SK-N-SH (cell line): ENCODE data around the gene KCNN1. TPM values are rescaled to one million over a fixed set of nuclear protein-coding genes. Genes with fewer than 3 reads are reported as not detected.

Experiments
- CTCF ChIA-PET: fragments of 300-600, 350-600 bp; formaldehyde crosslinking; extraction: SDS; loops from one replicate; lab custom pipeline; 2021; lab: Yijun Ruan, JAX
- POLR2A ChIA-PET: fragments of 350-600 bp; sonication (Branson Sonifier 250); formaldehyde crosslinking; extraction: SDS; loops from one replicate; lab custom pipeline; 2020; ENCODE audit warnings: antibody characterized with exemption, inconsistent platforms; lab: Yijun Ruan, JAX
- DNase-seq: peaks from one replicate; pipeline ENCODE4 v3.0.0; 2012
- H2AFZ ChIP-seq: fragments of 200-600 bp; sonication (generic); 2 replicates; pipeline ENCODE4 v1.8.1; 2016; ENCODE audit warnings: antibody characterized with exemption, mild to moderate bottlenecking, low read depth
- H3F3A ChIP-seq: fragments of 200-600 bp; sonication (generic); replicated peaks from 2 replicates; pipeline ENCODE3; 2016; ENCODE audit warnings: antibody characterized with exemption, mild to moderate bottlenecking; ENCODE audit not compliant: insufficient read depth
- H3K27ac ChIP-seq, 2 experiments: fragments of 200-500 bp in 1 of 2; fragments of 200-600 bp in 1 of 2; sonication (Bioruptor generic) in 1 of 2; sonication (generic), shearing (Covaris generic) in 1 of 2; 2 replicates each; pipeline versions ENCODE4 v1.5.1 to v1.6.1; 2014 to 2016; ENCODE audit warnings: low read depth in 2 of 2, inconsistent platforms in 1 of 2, low read length in 1 of 2, mild to moderate bottlenecking in 1 of 2, mixed read lengths in 1 of 2
- H3K27me3 ChIP-seq: fragments of 200-600 bp; sonication (generic), shearing (Covaris generic); 2 replicates; pipeline ENCODE4 v1.6.1; 2016; ENCODE audit warnings: mixed run types; ENCODE audit not compliant: insufficient read depth
- H3K36me3 ChIP-seq, 2 experiments: fragments of 200-500 bp in 1 of 2; fragments of 200-600 bp in 1 of 2; sonication (Bioruptor generic) in 1 of 2; sonication (generic) in 1 of 2; replicated peaks in 1 of 2; 2 replicates each; pipeline versions ENCODE3 to v1.5.1; 2014 to 2016; ENCODE audit warnings: low read length in 1 of 2, mild to moderate bottlenecking in 1 of 2; ENCODE audit not compliant: insufficient read depth in 2 of 2, control insufficient read depth in 1 of 2
- H3K4me1 ChIP-seq, 2 experiments: fragments of 200-500 bp in 1 of 2; fragments of 200-600 bp in 1 of 2; sonication (Bioruptor generic) in 1 of 2; sonication (generic), shearing (Covaris generic) in 1 of 2; 2 replicates each; pipeline versions ENCODE4 v1.5.1 to v1.6.1; 2014 to 2016; ENCODE audit warnings: low read depth in 1 of 2, low read length in 1 of 2, mixed run types in 1 of 2; ENCODE audit not compliant: insufficient read depth in 2 of 2, control insufficient read depth in 1 of 2
- H3K4me2 ChIP-seq: fragments of 200-600 bp; sonication (generic), shearing (Covaris generic); 2 replicates; pipeline ENCODE4 v1.6.1; 2017; ENCODE audit warnings: mixed run types
- H3K4me3 ChIP-seq, 2 experiments: fragments of 200-500 bp in 1 of 2; fragments of 200-600 bp in 1 of 2; sonication (Bioruptor generic) in 1 of 2; sonication (generic), shearing (Covaris generic) in 1 of 2; 2 replicates each; pipeline versions ENCODE4 v1.5.1 to v1.8.1; 2014 to 2016; ENCODE audit warnings: low read depth in 2 of 2, inconsistent platforms in 1 of 2, low read length in 1 of 2, mild to moderate bottlenecking in 1 of 2, mixed read lengths in 1 of 2, moderate library complexity in 1 of 2
- H3K79me2 ChIP-seq: fragments of 200-600 bp; sonication (generic); 2 replicates; pipeline ENCODE4 v1.8.1; 2017; ENCODE audit warnings: mild to moderate bottlenecking; ENCODE audit not compliant: insufficient read depth
- H3K9ac ChIP-seq: fragments of 200-600 bp; sonication (generic); 2 replicates; pipeline ENCODE4 v1.6.1; 2017; ENCODE audit warnings: mixed run types
- H3K9me2 ChIP-seq: fragments of 200-600 bp; sonication (generic); 2 replicates; pipeline ENCODE4 v1.6.1; 2017; ENCODE audit warnings: mixed run types
- H3K9me3 ChIP-seq: fragments of 200-600 bp; sonication (generic); 2 replicates; pipeline ENCODE4 v1.6.1; 2017; ENCODE audit warnings: mixed run types, mild to moderate bottlenecking, moderate library complexity
- H4K20me1 ChIP-seq: fragments of 200-600 bp; sonication (generic); 2 replicates; pipeline ENCODE4 v1.6.1; 2017; ENCODE audit warnings: mild to moderate bottlenecking, mixed run types; ENCODE audit not compliant: insufficient read depth
- ELF1 ChIP-seq: IDR thresholded peaks from 2 replicates; pipeline ENCODE4 v1.4.0; 2012
- EP300 ChIP-seq, 2 experiments: IDR thresholded peaks; 2 replicates each; pipeline versions ENCODE4 v1.4.0 to v1.6.1; 2012; ENCODE audit warnings: borderline replicate concordance in 1 of 2, low read depth in 1 of 2, low read length in 1 of 2
- FOSL2 ChIP-seq: IDR thresholded peaks from 2 replicates; pipeline ENCODE4 v1.4.0; 2012; ENCODE audit warnings: low read depth, mild to moderate bottlenecking, moderate library complexity, borderline replicate concordance
- GABPA ChIP-seq: IDR thresholded peaks from 2 replicates; pipeline ENCODE4 v1.4.0; 2012; ENCODE audit warnings: low read depth, mild to moderate bottlenecking
- MXI1 ChIP-seq: IDR thresholded peaks from 2 replicates; pipeline ENCODE4 v1.6.1; 2012; ENCODE audit warnings: mild to moderate bottlenecking, low read depth, low read length, improper control_type of control experiment
- NFIC ChIP-seq: IDR thresholded peaks from 2 replicates; pipeline ENCODE4 v1.4.0; 2012; ENCODE audit warnings: borderline replicate concordance
- NRF1 ChIP-seq: IDR thresholded peaks from 2 replicates; pipeline ENCODE4 v1.6.1; 2012; ENCODE audit warnings: low read depth, mild to moderate bottlenecking, low read length
- PBX3 ChIP-seq: IDR thresholded peaks from 2 replicates; pipeline ENCODE4; 2012
- POLR2AphosphoS5 ChIP-seq: IDR thresholded peaks from 2 replicates; pipeline ENCODE4 v1.6.1; 2012; ENCODE audit warnings: low read depth, low read length
- RXRA ChIP-seq: IDR thresholded peaks from 2 replicates; pipeline ENCODE4 v1.4.0; 2012; ENCODE audit warnings: low read depth, mild to moderate bottlenecking, borderline replicate concordance
- TEAD4 ChIP-seq: IDR thresholded peaks from 2 replicates; pipeline ENCODE4 v1.4.0; 2012; ENCODE audit warnings: mild to moderate bottlenecking, borderline replicate concordance; ENCODE audit not compliant: insufficient read depth
- YY1 ChIP-seq: IDR thresholded peaks from 2 replicates; pipeline ENCODE4 v1.4.0; 2012; ENCODE audit warnings: low read depth, mild to moderate bottlenecking
- WGBS: methylation state at CpG from one replicate; pipeline ENCODE4 v1.1.6; 2017; ENCODE audit warnings: low lambda C conversion rate; 5-methylcytosine and 5-hydroxymethylcytosine counted together
- polyA plus RNA-seq, 3 experiments: library from polyadenylated mRNA; depleted of rRNA; stranded (reverse); fragments of >200 nt; gene quantifications; 2 replicates each; pipeline ENCODE4 v1.2.3, GENCODE V29; 2012
- TF ChIP-seq, protein P1 (sequence below): IDR thresholded peaks from 2 replicates; pipeline ENCODE4 v1.4.0; 2012; ENCODE audit warnings: low read depth
- TF ChIP-seq, protein P2 (sequence below): IDR thresholded peaks from 2 replicates; pipeline ENCODE4 v1.4.0; 2012; ENCODE audit warnings: low read depth, borderline replicate concordance

Gene KCNN1
- polyA plus RNA-seq, 1 of the 3 experiments (the other 2 are of a cell fraction) = 3.6 TPM

DNA sequence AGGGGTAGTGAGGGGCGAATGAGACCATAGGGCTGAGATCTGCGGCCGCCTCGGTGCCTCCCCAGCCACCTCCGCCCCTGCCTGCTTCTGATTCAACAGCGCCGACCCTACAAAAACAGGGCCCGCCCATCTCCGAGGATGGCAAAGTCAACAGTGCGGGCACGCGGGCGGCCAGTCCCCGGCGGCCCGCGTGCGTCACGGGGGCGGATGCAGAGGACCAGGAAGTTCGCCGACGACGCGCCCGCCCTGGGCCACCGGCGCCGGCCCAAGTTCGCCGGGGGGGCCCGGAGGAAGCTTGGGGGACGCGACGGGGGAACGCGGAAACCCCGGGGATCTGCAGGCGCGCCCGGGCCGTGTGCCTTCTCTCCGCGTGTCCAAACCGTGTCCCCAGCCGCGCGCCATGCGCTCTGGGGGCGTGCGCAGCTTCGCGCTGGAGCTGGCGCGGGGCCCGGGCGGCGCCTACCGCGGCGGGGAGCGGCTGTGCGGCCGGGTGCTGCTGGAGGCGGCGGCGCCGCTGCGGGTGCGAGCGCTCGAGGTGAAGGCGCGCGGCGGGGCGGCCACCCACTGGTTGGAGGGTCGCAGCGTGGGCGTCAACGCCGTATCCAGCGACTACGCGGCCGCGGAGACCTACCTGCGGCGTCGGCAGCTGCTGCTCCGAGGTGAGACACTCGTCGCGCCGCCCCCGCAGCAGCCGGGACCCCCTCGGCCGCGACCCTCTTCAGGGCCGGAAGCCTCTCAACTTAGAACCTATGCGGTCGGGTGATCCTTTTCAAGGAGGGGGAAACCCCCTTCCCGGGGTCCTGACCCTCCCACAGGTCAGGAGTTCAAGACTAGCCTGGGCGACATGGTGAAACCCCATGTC, 34.2 kb downstream of the KCNN1 start:
- H3K4me2 ChIP-seq = peak overlapping the region; percentile 93
- ChIA-PET POLR2A (interaction anchor here (0.6 to 1.0 kb wide), 2 partner anchors 63 to 142 kb away, joined by 3 read pairs; partner anchors contain the start of gene RPL18A), CTCF (interaction anchor here (0.6 to 16.7 kb wide), 5 partner anchors 58 to 142 kb away, joined by 3 to 464 read pairs (median 6); partner anchors contain the start of genes CCDC124, MAST3 and RPL18A)
- H3K36me3 ChIP-seq = no peaks in the 10 kb centered on the region
- no peaks in the 10 kb centered on the region for H4K20me1 ChIP-seq
- peaks cover 9% of the 10 kb centered on the region; the same call in 1 of the 2 replicates for H3K79me2 ChIP-seq
- H3K9ac ChIP-seq = peak overlapping the region; percentile 76
- peak overlapping the region in 1 of 2 experiments; percentile 24; a peak in 1 of 4 replicates for H3K27ac ChIP-seq
- H3K9me2 ChIP-seq = no peaks in the 10 kb centered on the region
- no peaks in the 10 kb centered on the region for H3K27me3 ChIP-seq
- peak overlapping the region; percentile 63 to 78 for H3K4me3 ChIP-seq
- H3F3A ChIP-seq = no peaks in the 10 kb centered on the region
- WGBS = 2% methylated on average over 28 of the region's 105 CpGs
- TF ChIP-seq ELF1 (peak; percentile 77), NRF1 (peak; percentile 51), MXI1 (peak; percentile 84), YY1 (no peak), RXRA (no peak), EP300 (IDR thresholded peaks at IDR 0.05; ENCODE audit: borderline replicate concordance in 1 of 2, low read depth in 1 of 2, low read length in 1 of 2) (no peak), GABPA (0 out of 2 replicates have a peak, but pooled peaks have one; percentile 20), TEAD4 (0 out of 2 replicates have a peak, but pooled peaks have one; percentile 20), POLR2AphosphoS5 (0 out of 2 replicates have a peak, but pooled peaks have one; percentile 40), NFIC (peak; percentile 18; the same call in 1 of the 2 replicates), FOSL2 (no peak), PBX3 (0 out of 2 replicates have a peak, but pooled peaks have one; percentile 7)
- TF ChIP-seq, protein P1, sequence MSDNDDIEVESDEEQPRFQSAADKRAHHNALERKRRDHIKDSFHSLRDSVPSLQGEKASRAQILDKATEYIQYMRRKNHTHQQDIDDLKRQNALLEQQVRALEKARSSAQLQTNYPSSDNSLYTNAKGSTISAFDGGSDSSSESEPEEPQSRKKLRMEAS = peak; percentile 67; the same call in 1 of the 2 replicates
- TF ChIP-seq, protein P2, sequence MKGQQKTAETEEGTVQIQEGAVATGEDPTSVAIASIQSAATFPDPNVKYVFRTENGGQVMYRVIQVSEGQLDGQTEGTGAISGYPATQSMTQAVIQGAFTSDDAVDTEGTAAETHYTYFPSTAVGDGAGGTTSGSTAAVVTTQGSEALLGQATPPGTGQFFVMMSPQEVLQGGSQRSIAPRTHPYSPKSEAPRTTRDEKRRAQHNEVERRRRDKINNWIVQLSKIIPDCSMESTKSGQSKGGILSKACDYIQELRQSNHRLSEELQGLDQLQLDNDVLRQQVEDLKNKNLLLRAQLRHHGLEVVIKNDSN = peak; percentile 43; the same call in 1 of the 2 replicates
- H3K9me3 ChIP-seq = no peaks in the 10 kb centered on the region
- peaks cover 0 to 4% of the 10 kb centered on the region in 2 experiments; a peak in 1 of 4 replicates for H3K4me1 ChIP-seq
- DNase-seq = peak; percentile 92
- peak overlapping the region; percentile 79; the same call in 1 of the 2 replicates for H2AFZ ChIP-seq
